ENCODE results near the gene TMEM255A. TPM values are rescaled to one million over a fixed set of nuclear protein-coding genes. Genes with fewer than 3 reads are reported as not detected.
A peak's percentile ranks its signal among the peaks of the same experiment; 100 is the strongest.
"Not testable (repeated sequence)": the region's sequence is repeated elsewhere in the genome, so short reads cannot be mapped to it uniquely, and the experiment has no call there.

Gene TMEM255A
- total RNA-seq (1 to 10 TPM in 1 of 2 experiments, under 1 TPM in 1; 0.76 to 1.1 TPM), polyA plus RNA-seq (under 1 TPM; 0.27 to 0.80 TPM)

- intact Hi-C loops (cut with micrococcal nuclease): no loop called here
- Mint-ChIP-seq H3K9me3 (peaks cover 0 to 2% (median 0%) of the 10 kb centered on the region in 8 donors), H3K4me3 (peak within 1 kb of the TSS; percentile 80 to 96 (median 87)), H3K36me3 (peaks cover 0 to 5% of the 10 kb centered on the region in 2 donors), H3K27me3 (peaks cover 4 to 5% of the 10 kb centered on the region in 2 donors), H3K27ac (peak within 1 kb of the TSS in 3 of 7 donors; percentile 5 to 93 (median 52)), H3K4me1 (peaks cover 8 to 29% (median 9%) of the 10 kb centered on the region in 4 donors)
- POLR2A ChIA-PET (ENCODE audit: partially characterized antibody): interaction anchor here (4.2 kb wide), 1 partner anchor 60 kb away, joined by 41 read pairs; the partner anchor contains the start of gene ZBTB33
- no peaks in the 10 kb centered on the region for H3K9me3 ChIP-seq (ENCODE audit: control insufficient read depth in 1 of 2, low read length in 2 of 2)
- CTCF ChIA-PET (ENCODE audit: partially characterized antibody): interaction anchor here (3.1 kb wide), 1 partner anchor 60 kb away, joined by 21 read pairs; the partner anchor contains the start of gene ZBTB33
- peak within 1 kb of the TSS in 1 of 2 donors; percentile 52 for H3K4me3 ChIP-seq (ENCODE audit: low read length in 2 of 2)
- H3K27ac ChIP-seq (ENCODE audit: low read depth, low read length): no peak within 1 kb of the TSS
- peaks cover 8% of the 10 kb centered on the region for H3K27me3 ChIP-seq (ENCODE audit: insufficient read depth, low read length)
- no peaks in the 10 kb centered on the region for H3K36me3 ChIP-seq (ENCODE audit: insufficient read depth, low read length)
- DNase-seq: peak in 2 of 5 donors; percentile 8 to 13
- peaks cover 21% of the 10 kb centered on the region for H3K4me1 ChIP-seq (ENCODE audit: insufficient read depth, low read length)
Measured at GRCh38 chrX:120310861-120311726, at the start of gene TMEM255A. TMEM255A (minus strand) TSS chrX:120311461; CDS start chrX:120311309, 152 bp downstream.

- Mint-ChIP-seq H3K4me1 (no peaks in the 10 kb centered on the region), H3K27me3 (peaks cover 1 to 3% of the 10 kb centered on the region in 2 donors), H3K27ac (no peak overlapping the region), H3K4me3 (no peak overlapping the region), H3K36me3 (no peaks in the 10 kb centered on the region), H3K9me3 (no peaks in the 10 kb centered on the region)
- no peaks in the 10 kb centered on the region for H3K36me3 ChIP-seq (ENCODE audit: insufficient read depth, low read length)
- H3K27ac ChIP-seq (ENCODE audit: low read depth, low read length): no peak overlapping the region
- ChIA-PET CTCF (ENCODE audit: partially characterized antibody) (no interaction called here), POLR2A (ENCODE audit: partially characterized antibody) (no interaction called here)
- no peaks in the 10 kb centered on the region for H3K4me1 ChIP-seq (ENCODE audit: insufficient read depth, low read length)
- H3K4me3 ChIP-seq (ENCODE audit: low read length in 2 of 2): no peak overlapping the region
- no peaks in the 10 kb centered on the region for H3K9me3 ChIP-seq (ENCODE audit: control insufficient read depth in 1 of 2, low read length in 2 of 2)
- intact Hi-C loops (cut with micrococcal nuclease): no loop called here
- no peaks in the 10 kb centered on the region for H3K27me3 ChIP-seq (ENCODE audit: insufficient read depth, low read length)
- no peak for DNase-seq
Measured at GRCh38 chrX:120358737-120359456, 47.6 kb upstream of the TMEM255A start.

- no peak for DNase-seq
- H3K36me3 ChIP-seq (ENCODE audit: insufficient read depth, low read length): no peaks in the 10 kb centered on the region
- no peaks in the 10 kb centered on the region for H3K9me3 ChIP-seq (ENCODE audit: control insufficient read depth in 1 of 2, low read length in 2 of 2)
- H3K27me3 ChIP-seq (ENCODE audit: insufficient read depth, low read length): no peaks in the 10 kb centered on the region
- H3K4me3 ChIP-seq (ENCODE audit: low read length in 2 of 2): no peak overlapping the region
- H3K27ac ChIP-seq (ENCODE audit: low read depth, low read length): no peak overlapping the region
- peaks cover 0 to 2% (median 0%) of the 10 kb centered on the region in 8 donors for H3K9me3 Mint-ChIP-seq
- H3K4me1 ChIP-seq (ENCODE audit: insufficient read depth, low read length): no peaks in the 10 kb centered on the region
- peaks cover 0 to 3% of the 10 kb centered on the region in 2 donors for H3K27me3 Mint-ChIP-seq
- H3K36me3 Mint-ChIP-seq: no peaks in the 10 kb centered on the region
- ChIA-PET CTCF (ENCODE audit: partially characterized antibody) (interaction anchor here (1.5 kb wide), 1 partner anchor 9 kb away, joined by 4 read pairs; no protein-coding TSS in a partner anchor), POLR2A (ENCODE audit: partially characterized antibody) (no interaction called here)
- no peak overlapping the region for H3K27ac Mint-ChIP-seq
- intact Hi-C loops (cut with micrococcal nuclease): no loop called here
- H3K4me3 Mint-ChIP-seq: no peak overlapping the region
- H3K4me1 Mint-ChIP-seq: no peaks in the 10 kb centered on the region
Measured at GRCh38 chrX:120357186-120357585, 45.9 kb upstream of the TMEM255A start.

- intact Hi-C loops (cut with micrococcal nuclease): no loop called here
- H3K27ac ChIP-seq (ENCODE audit: low read depth, low read length): no peak overlapping the region
- Mint-ChIP-seq H3K4me3 (no peak overlapping the region), H3K36me3 (no peaks in the 10 kb centered on the region), H3K27me3 (peaks cover 1 to 3% of the 10 kb centered on the region in 2 donors), H3K9me3 (peaks cover 0 to 2% (median 0%) of the 10 kb centered on the region in 8 donors), H3K27ac (no peak overlapping the region), H3K4me1 (no peaks in the 10 kb centered on the region)
- no peaks in the 10 kb centered on the region for H3K4me1 ChIP-seq (ENCODE audit: insufficient read depth, low read length)
- H3K36me3 ChIP-seq (ENCODE audit: insufficient read depth, low read length): no peaks in the 10 kb centered on the region
- no peak for DNase-seq
- no peak overlapping the region for H3K4me3 ChIP-seq (ENCODE audit: low read length in 2 of 2)
- ChIA-PET POLR2A (ENCODE audit: partially characterized antibody) (no interaction called here), CTCF (ENCODE audit: partially characterized antibody) (interaction anchor here (1.5 kb wide), 1 partner anchor 10 kb away, joined by 4 read pairs; no protein-coding TSS in a partner anchor)
- H3K9me3 ChIP-seq (ENCODE audit: control insufficient read depth in 1 of 2, low read length in 2 of 2): no peaks in the 10 kb centered on the region
- no peaks in the 10 kb centered on the region for H3K27me3 ChIP-seq (ENCODE audit: insufficient read depth, low read length)
Measured at GRCh38 chrX:120356084-120356483, 44.8 kb upstream of the TMEM255A start.

- no peak for DNase-seq
- H3K4me1 Mint-ChIP-seq: no peaks in the 10 kb centered on the region
- intact Hi-C loops (cut with micrococcal nuclease): no loop called here
- H3K4me3 ChIP-seq (ENCODE audit: low read length in 2 of 2): no peak overlapping the region
- peaks cover 0 to 5% of the 10 kb centered on the region in 2 donors for H3K27me3 Mint-ChIP-seq
- H3K36me3 Mint-ChIP-seq: no peaks in the 10 kb centered on the region
- H3K9me3 Mint-ChIP-seq: peaks cover 0 to 5% (median 2%) of the 10 kb centered on the region in 8 donors
- no peak overlapping the region for H3K27ac ChIP-seq (ENCODE audit: low read depth, low read length)
- no peaks in the 10 kb centered on the region for H3K9me3 ChIP-seq (ENCODE audit: control insufficient read depth in 1 of 2, low read length in 2 of 2)
- peak overlapping the region in 1 of 7 donors; percentile 6 for H3K27ac Mint-ChIP-seq
- no peak overlapping the region for H3K4me3 Mint-ChIP-seq
- POLR2A ChIA-PET (ENCODE audit: partially characterized antibody): no interaction called here
- CTCF ChIA-PET (ENCODE audit: partially characterized antibody): no interaction called here
- no peaks in the 10 kb centered on the region for H3K36me3 ChIP-seq (ENCODE audit: insufficient read depth, low read length)
- no peaks in the 10 kb centered on the region for H3K4me1 ChIP-seq (ENCODE audit: insufficient read depth, low read length)
- no peaks in the 10 kb centered on the region for H3K27me3 ChIP-seq (ENCODE audit: insufficient read depth, low read length)
Measured at GRCh38 chrX:120350450-120351138, 39.3 kb upstream of the TMEM255A start.

- DNase-seq: peak in 2 of 5 donors; percentile 21 to 23
- H3K36me3 Mint-ChIP-seq; H3K27me3 ChIP-seq (ENCODE audit: insufficient read depth, low read length); POLR2A ChIA-PET (ENCODE audit: partially characterized antibody); H3K27ac ChIP-seq (ENCODE audit: low read depth, low read length); H3K9me3 ChIP-seq (ENCODE audit: control insufficient read depth in 1 of 2, low read length in 2 of 2); H3K36me3 ChIP-seq (ENCODE audit: insufficient read depth, low read length); CTCF ChIA-PET (ENCODE audit: partially characterized antibody); H3K4me3 ChIP-seq (ENCODE audit: low read length in 2 of 2); H3K4me1 ChIP-seq (ENCODE audit: insufficient read depth, low read length); intact Hi-C loops (cut with micrococcal nuclease); H3K27me3 Mint-ChIP-seq: not testable (repeated sequence)
- Mint-ChIP-seq H3K27ac (peak overlapping the region in 3 of 7 donors; percentile 4 to 46 (median 23)), H3K9me3 (peaks cover 1 to 17% (median 7%) of the 10 kb centered on the region in 8 donors), H3K4me1 (peaks cover 0 to 23% (median 0%) of the 10 kb centered on the region in 4 donors), H3K4me3 (peak overlapping the region in 1 of 8 donors; percentile 4)
Measured at GRCh38 chrX:120344566-120344965, 33.3 kb upstream of the TMEM255A start.

Measured in CD4-positive, alpha-beta memory T cell (primary cell).